NCI-H460 (cell line): ENCODE results near the gene EXOC2. TPM values are rescaled to one million over a fixed set of nuclear protein-coding genes. Genes with fewer than 3 reads are reported as not detected.
"Not testable (repeated sequence)": the region's sequence is repeated elsewhere in the genome, so short reads cannot be mapped to it uniquely, and the experiment has no call there.

Experiments used
- DNase-seq: peaks from one replicate; pipeline ENCODE4 v3.0.0-alpha.2; 2016; ENCODE audit warnings: low read depth; ENCODE audit errors: extremely low read depth
- total RNA-seq: library from RNA; depleted of rRNA; stranded (reverse); fragments of >200 nt; shearing (Covaris generic); gene quantifications from 2 replicates; pipeline ENCODE4 v1.2.3, GENCODE V29; 2014

EXOC2 gene
- total RNA-seq, 1 experiment from 2014 or later = 28.8 TPM

GRCh38 chr6:599576-600448, 93.1 kb downstream of the EXOC2 start:
- no peak for DNase-seq

GRCh38 chr6:593907-594212, 99.1 kb downstream of the EXOC2 start:
- DNase-seq = no peak

GRCh38 chr6:593139-593906, 99.6 kb downstream of the EXOC2 start:
- DNase-seq = peak; percentile 44

GRCh38 chr6:589090-589489, 103.8 kb downstream of the EXOC2 start:
- DNase-seq = no peak

- peak; percentile 5 for DNase-seq
Measured at GRCh38 chr6:586553-586952, 106.4 kb downstream of the EXOC2 start.

GRCh38 chr6:583635-584034, 109.3 kb downstream of the EXOC2 start:
- no peak for DNase-seq

- no peak for DNase-seq
Measured at GRCh38 chr6:583116-583515, 109.8 kb downstream of the EXOC2 start.

- DNase-seq = no peak
Measured at GRCh38 chr6:582370-582769, 110.6 kb downstream of the EXOC2 start.

- DNase-seq = peak; percentile 15
Measured at GRCh38 chr6:579339-579738, 113.6 kb downstream of the EXOC2 start.

GRCh38 chr6:572596-573265, 120.2 kb downstream of the EXOC2 start:
- DNase-seq = no peak

- no peak for DNase-seq
Measured at GRCh38 chr6:571892-572291, 121.0 kb downstream of the EXOC2 start.

GRCh38 chr6:570825-571224, 122.1 kb downstream of the EXOC2 start:
- no peak for DNase-seq

- DNase-seq = no peak
Measured at GRCh38 chr6:568954-569523, 123.9 kb downstream of the EXOC2 start.

GRCh38 chr6:568085-568484, 124.9 kb downstream of the EXOC2 start:
- DNase-seq = no peak

GRCh38 chr6:563863-564262, 129.1 kb downstream of the EXOC2 start:
- DNase-seq = no peak

- DNase-seq = no peak
Measured at GRCh38 chr6:562052-562676, 130.8 kb downstream of the EXOC2 start.

GRCh38 chr6:561335-561734, 131.6 kb downstream of the EXOC2 start:
- not testable (repeated sequence) for DNase-seq

- no peak for DNase-seq
Measured at GRCh38 chr6:558959-559358, 134.0 kb downstream of the EXOC2 start.

GRCh38 chr6:558089-558488, 134.8 kb downstream of the EXOC2 start:
- DNase-seq = no peak

GRCh38 chr6:551829-552350, 141.0 kb downstream of the EXOC2 start:
- no peak for DNase-seq
